Activated naive CD4-positive, alpha-beta T cell (primary cell): Measurements from ENCODE around the gene EFNA3.

Experiments
- DNase-seq, 4 experiments: peaks; one replicate each; lab custom pipeline; 2025; lab: John Stamatoyannopoulos, UW

Gene EFNA3

DNA sequence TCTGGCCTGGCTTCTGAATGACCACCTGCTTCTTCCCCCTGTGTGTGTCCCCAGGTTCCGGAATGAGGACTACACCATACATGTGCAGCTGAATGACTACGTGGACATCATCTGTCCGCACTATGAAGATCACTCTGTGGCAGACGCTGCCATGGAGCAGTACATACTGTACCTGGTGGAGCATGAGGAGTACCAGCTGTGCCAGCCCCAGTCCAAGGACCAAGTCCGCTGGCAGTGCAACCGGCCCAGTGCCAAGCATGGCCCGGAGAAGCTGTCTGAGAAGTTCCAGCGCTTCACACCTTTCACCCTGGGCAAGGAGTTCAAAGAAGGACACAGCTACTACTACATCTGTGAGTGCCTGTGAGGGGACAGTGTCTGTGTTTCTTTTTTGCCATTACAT is 52.6 kb downstream of the EFNA3 start:
- no peak for DNase-seq

GRCh38 chr1:155131856-155132255 is 53.2 kb downstream of the EFNA3 start:
- DNase-seq: no peak

DNA sequence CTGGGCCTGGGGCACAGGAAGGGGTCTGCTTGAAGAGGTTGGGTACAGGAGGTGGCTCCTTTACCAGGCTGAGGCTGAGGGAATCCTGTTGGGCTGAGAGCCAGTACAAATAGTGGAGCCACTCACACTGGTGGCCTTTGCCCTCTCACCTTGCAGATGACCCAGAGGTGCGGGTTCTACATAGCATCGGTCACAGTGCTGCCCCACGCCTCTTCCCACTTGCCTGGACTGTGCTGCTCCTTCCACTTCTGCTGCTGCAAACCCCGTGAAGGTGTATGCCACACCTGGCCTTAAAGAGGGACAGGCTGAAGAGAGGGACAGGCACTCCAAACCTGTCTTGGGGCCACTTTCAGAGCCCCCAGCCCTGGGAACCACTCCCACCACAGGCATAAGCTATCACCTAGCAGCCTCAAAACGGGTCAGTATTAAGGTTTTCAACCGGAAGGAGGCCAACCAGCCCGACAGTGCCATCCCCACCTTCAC is 55.2 kb downstream of the EFNA3 start:
- DNase-seq: no peak

- DNase-seq: no peak
Observed at GRCh38 chr1:155134322-155134721, 55.7 kb downstream of the EFNA3 start.

DNA sequence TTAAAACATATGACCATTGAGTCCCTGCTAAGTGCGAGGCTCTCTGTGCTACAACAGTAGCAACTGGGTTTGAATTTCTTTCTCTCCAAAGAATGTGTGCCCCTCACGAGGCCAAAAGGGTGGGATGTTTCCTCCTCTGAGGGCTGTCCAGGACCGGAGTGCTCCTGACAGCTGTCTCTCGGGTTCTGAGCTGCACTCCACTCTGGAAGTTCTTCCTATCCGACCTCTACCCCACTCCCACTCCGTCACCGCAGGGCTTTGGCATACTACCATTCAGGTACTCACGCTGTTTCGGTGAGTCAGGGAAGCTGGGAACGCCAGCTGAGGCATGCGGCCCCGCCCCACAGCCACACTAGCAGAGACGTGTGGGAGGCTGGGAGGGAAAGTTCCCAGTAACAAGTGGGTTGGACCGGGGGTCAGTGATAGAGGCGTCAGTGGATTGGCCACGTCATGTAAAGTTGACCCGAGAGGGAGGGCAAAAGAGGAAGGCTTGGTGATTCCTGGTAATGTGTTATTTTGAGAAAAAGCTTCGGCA is 56.3 kb downstream of the EFNA3 start:
- DNase-seq: no peak

DNA sequence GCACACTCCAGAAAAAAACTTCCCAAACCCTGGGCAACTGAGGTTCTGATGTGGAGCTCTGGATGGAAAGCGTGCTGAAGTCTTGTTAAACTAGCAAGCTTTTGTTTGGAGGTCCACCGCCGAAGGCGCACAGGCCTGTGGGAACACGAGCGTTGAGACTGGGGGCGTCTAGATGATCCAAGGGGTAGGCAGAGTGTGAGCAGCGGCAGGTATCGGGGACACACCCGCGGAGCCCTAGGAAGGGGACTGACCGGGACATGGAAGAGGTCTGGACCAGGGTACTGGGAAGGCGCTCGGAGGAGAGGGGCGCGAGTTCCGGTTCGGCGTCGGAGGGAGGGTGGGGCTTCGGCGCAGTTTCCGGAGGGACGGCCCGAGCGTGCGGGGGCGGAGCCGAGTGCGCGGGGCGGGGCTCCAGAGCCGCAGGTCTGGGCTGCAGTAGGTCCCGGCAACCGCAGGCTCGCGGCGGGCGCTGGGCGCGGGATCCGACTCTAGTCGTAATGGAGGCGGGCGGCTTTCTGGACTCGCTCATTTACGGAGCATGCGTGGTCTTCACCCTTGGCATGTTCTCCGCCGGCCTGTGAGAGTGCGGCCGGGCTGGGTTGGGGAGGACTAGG is 56.9 kb downstream of the EFNA3 start, which contains the start of gene SLC50A1:
Gene SLC50A1, plus strand, starts transcription at position 438 of the 614 bp plus-strand sequence. Its CDS starts 60 bp downstream, at position 498.
- peak; percentile 80 to 90 (median 84) for DNase-seq

- DNase-seq: no peak
Observed at GRCh38 chr1:155136748-155137147, 58.1 kb downstream of the EFNA3 start.
